GM23338 (cell line): Measurements from ENCODE around the gene RAET1G.
"Not testable (repeated sequence)": the region's sequence is repeated elsewhere in the genome, so short reads cannot be mapped to it uniquely, and the experiment has no call there.

ENCODE experiments used
- EZH2 ChIP-seq: fragments of 200-600 bp; sonication (generic); IDR thresholded peaks from one replicate; pipeline ENCODE4 v1.8.0; 2017; ENCODE audit warnings: antibody characterized with exemption, mild to moderate bottlenecking, low read depth; ENCODE audit not compliant: unreplicated experiment
- JUNB ChIP-seq: IDR thresholded peaks from one replicate; pipeline ENCODE4 v1.6.1; 2016; ENCODE audit warnings: antibody characterized with exemption; ENCODE audit not compliant: unreplicated experiment
- POLR2AphosphoS5 ChIP-seq: IDR thresholded peaks from 2 replicates; pipeline ENCODE4 v1.6.1; 2016; ENCODE audit warnings: antibody characterized with exemption, low read depth
- REST ChIP-seq: IDR thresholded peaks from one replicate; pipeline ENCODE4 v1.6.1; 2018; ENCODE audit warnings: antibody characterized with exemption; ENCODE audit not compliant: unreplicated experiment
- STAT1 ChIP-seq: IDR thresholded peaks from one replicate; pipeline ENCODE4 v1.6.1; 2016; ENCODE audit warnings: antibody characterized with exemption; ENCODE audit not compliant: unreplicated experiment
- TF ChIP-seq, protein P1 (sequence below), 2 experiments: fragments of 200-600 bp in 1 of 2; sonication (generic) in 1 of 2; conservative IDR thresholded peaks; 2 replicates each; pipeline versions ENCODE4 v1.5.1 to v1.6.1; 2016 to 2017; ENCODE audit warnings: antibody characterized with exemption in 2 of 2, low read depth in 2 of 2, mild to moderate bottlenecking in 2 of 2, moderate library complexity in 1 of 2

DNA sequence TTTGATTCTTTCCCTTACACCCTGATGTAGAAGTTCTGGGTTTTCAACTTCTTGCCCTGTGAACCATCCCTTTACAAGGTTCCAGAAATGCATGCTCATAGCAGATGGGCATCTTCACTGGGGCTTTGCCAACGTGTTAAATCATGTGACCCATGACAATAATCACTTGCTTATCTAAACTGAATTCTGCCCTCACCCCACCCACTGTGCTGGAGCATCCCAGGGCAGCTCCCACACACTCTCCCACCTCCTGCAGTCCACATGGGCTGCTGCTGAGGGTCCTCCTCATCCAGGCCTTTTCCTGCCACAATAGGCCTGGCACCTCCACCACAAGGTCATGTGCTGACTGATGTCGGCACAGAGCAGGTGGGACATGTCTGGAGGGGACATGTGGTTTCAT lies 45.1 kb upstream of the RAET1G start:
- TF ChIP-seq, protein P1, sequence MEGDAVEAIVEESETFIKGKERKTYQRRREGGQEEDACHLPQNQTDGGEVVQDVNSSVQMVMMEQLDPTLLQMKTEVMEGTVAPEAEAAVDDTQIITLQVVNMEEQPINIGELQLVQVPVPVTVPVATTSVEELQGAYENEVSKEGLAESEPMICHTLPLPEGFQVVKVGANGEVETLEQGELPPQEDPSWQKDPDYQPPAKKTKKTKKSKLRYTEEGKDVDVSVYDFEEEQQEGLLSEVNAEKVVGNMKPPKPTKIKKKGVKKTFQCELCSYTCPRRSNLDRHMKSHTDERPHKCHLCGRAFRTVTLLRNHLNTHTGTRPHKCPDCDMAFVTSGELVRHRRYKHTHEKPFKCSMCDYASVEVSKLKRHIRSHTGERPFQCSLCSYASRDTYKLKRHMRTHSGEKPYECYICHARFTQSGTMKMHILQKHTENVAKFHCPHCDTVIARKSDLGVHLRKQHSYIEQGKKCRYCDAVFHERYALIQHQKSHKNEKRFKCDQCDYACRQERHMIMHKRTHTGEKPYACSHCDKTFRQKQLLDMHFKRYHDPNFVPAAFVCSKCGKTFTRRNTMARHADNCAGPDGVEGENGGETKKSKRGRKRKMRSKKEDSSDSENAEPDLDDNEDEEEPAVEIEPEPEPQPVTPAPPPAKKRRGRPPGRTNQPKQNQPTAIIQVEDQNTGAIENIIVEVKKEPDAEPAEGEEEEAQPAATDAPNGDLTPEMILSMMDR (conservative IDR thresholded peaks at IDR 0.05; ENCODE audit: low read depth in 2 of 2): not testable (repeated sequence)
- TF ChIP-seq POLR2AphosphoS5, JUNB, REST, STAT1, EZH2: not testable (repeated sequence)
